ENCODE results near the gene IMMP2L.

IMMP2L gene

DNA sequence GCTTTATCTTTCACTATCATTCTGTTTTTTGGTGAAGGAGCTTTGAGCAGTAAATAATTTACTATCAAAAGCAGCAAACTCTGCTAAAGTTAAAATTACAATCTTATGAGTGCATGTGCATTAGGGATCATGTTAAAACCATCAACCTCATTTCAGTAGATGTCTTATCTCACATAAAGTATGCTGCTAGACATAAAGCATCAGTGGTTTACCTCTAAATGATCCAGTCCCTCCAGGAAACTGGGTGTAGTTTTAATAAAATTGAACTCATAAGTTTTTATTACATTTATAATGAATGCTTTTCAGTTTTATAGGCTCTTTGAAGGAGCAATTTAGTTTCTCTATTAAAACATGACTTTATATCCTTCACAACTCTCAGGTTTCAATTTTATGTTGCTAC, 362.6 kb downstream of the IMMP2L start:
- no peaks in the 10 kb centered on the region for H3K27me3 ChIP-seq
- no peaks in the 10 kb centered on the region for H3K9me3 ChIP-seq
- H3K36me3 ChIP-seq = no peaks in the 10 kb centered on the region
- H3K4me1 ChIP-seq (ENCODE audit: control insufficient read depth in 1 of 2, insufficient read depth in 1 of 2, low read depth in 1 of 2, low read length in 1 of 2) = no peaks in the 10 kb centered on the region
- TF ChIP-seq CTCF (IDR thresholded peaks at IDR 0.05) = no peak
- no peak overlapping the region for H3K4me3 ChIP-seq (ENCODE audit: low read depth in 1 of 2, low read length in 1 of 2)
- H3K27ac ChIP-seq = no peak overlapping the region

DNA sequence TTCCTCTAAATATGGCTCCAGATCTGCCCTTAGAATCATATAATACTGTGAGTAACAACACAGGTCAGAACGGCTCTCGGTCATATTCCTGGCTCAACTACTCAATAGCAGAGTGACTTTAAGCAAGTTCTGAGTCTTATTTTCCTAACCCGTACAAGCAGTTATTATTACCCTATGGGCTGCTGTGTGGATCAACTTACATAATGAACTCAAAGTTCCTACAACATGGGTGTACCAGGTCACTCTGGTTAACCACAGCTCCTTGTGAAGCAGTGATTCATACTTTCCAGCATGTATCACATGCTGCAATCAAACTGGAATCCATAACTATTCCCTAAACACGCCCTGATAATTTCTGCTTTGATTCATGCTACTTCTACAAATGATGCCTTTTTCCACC, 364.0 kb downstream of the IMMP2L start:
- Histone ChIP-seq H3K9me3 (no peaks in the 10 kb centered on the region), H3K27ac (no peak overlapping the region), H3K27me3 (no peaks in the 10 kb centered on the region)

DNA sequence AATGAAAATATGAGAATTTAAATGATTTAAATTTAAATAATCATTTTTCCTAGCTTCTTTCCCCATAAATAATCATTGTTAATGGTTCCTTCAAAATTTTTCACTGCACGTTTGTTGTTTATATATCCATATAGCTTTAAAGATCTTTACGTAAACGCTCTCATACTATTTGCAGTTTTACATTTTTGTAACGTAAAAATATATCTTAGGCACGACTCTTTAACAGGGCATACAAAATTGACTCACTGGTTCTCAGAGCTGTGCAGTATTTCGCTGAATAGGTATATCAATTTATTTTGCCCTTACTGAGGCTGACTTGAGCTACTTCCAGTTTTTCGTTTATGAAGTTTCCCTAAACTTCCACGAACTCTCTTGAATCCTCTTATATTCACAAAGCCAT, 365.6 kb downstream of the IMMP2L start:
- Histone ChIP-seq H3K4me3 (ENCODE audit: low read depth in 1 of 2, low read length in 1 of 2) (no peak overlapping the region), H3K27me3 (no peaks in the 10 kb centered on the region), H3K9me3 (no peaks in the 10 kb centered on the region)

More for the DNA sequence above, 364.0 kb downstream of the IMMP2L start:
- Histone ChIP-seq H3K4me1 (ENCODE audit: control insufficient read depth in 1 of 2, insufficient read depth in 1 of 2, low read depth in 1 of 2, low read length in 1 of 2) (no peaks in the 10 kb centered on the region), H3K36me3 (no peaks in the 10 kb centered on the region), H3K4me3 (ENCODE audit: low read depth in 1 of 2, low read length in 1 of 2) (no peak overlapping the region)
- no peak for TF ChIP-seq CTCF (IDR thresholded peaks at IDR 0.05)

GRCh38 chr7:111192614-111193413, 369.5 kb downstream of the IMMP2L start:
- Histone ChIP-seq H3K4me1 (ENCODE audit: control insufficient read depth in 1 of 2, insufficient read depth in 1 of 2, low read depth in 1 of 2, low read length in 1 of 2) (no peaks in the 10 kb centered on the region), H3K36me3 (no peaks in the 10 kb centered on the region), H3K27ac (no peak overlapping the region), H3K9me3 (no peaks in the 10 kb centered on the region), H3K4me3 (ENCODE audit: low read depth in 1 of 2, low read length in 1 of 2) (no peak overlapping the region), H3K27me3 (no peaks in the 10 kb centered on the region)
- TF ChIP-seq CTCF (IDR thresholded peaks at IDR 0.05) = no peak

More for the DNA sequence above, 365.6 kb downstream of the IMMP2L start:
- TF ChIP-seq CTCF (IDR thresholded peaks at IDR 0.05) = no peak
- H3K36me3 ChIP-seq = no peaks in the 10 kb centered on the region
- no peak overlapping the region for H3K27ac ChIP-seq
- no peaks in the 10 kb centered on the region for H3K4me1 ChIP-seq (ENCODE audit: control insufficient read depth in 1 of 2, insufficient read depth in 1 of 2, low read depth in 1 of 2, low read length in 1 of 2)

- no peaks in the 10 kb centered on the region for H3K4me1 ChIP-seq (ENCODE audit: control insufficient read depth in 1 of 2, insufficient read depth in 1 of 2, low read depth in 1 of 2, low read length in 1 of 2)
- H3K27ac ChIP-seq = no peak overlapping the region
- H3K4me3 ChIP-seq (ENCODE audit: low read depth in 1 of 2, low read length in 1 of 2) = no peak overlapping the region
- no peaks in the 10 kb centered on the region for H3K9me3 ChIP-seq
- TF ChIP-seq CTCF (IDR thresholded peaks at IDR 0.05) = no peak
- H3K27me3 ChIP-seq = no peaks in the 10 kb centered on the region
- no peaks in the 10 kb centered on the region for H3K36me3 ChIP-seq
Observed at GRCh38 chr7:111190804-111191203, 371.5 kb downstream of the IMMP2L start.
